Neural cell (in vitro differentiated cells): ENCODE results near the gene GDPD5. TPM values are rescaled to one million over a fixed set of nuclear protein-coding genes. Genes with fewer than 3 reads are reported as not detected.

Experiments
- H2AFZ ChIP-seq: fragments of 200-600, 300-800 bp; sonication (generic), shearing (Covaris generic); 2 replicates; pipeline ENCODE4 v1.6.0; 2014; ENCODE audit warnings: low read depth, mild to moderate bottlenecking, antibody characterized with exemption, low read length, moderate library complexity
- H3F3A ChIP-seq: fragments of 200-600 bp; shearing (Covaris generic); 2 replicates; pipeline ENCODE4 v1.6.1; 2016; ENCODE audit warnings: mild to moderate bottlenecking, moderate library complexity, mixed read lengths, antibody characterized with exemption, low read length; ENCODE audit not compliant: insufficient read depth, poor library complexity, severe bottlenecking
- H3K27ac ChIP-seq: fragments of 200-600, 300-800 bp; sonication (generic), shearing (Covaris generic); 2 replicates; pipeline ENCODE4 v1.5.1; 2014; ENCODE audit warnings: mild to moderate bottlenecking, low read length, moderate library complexity
- H3K27me3 ChIP-seq: fragments of 300-800, 200-600 bp; sonication (generic), shearing (Covaris generic); 2 replicates; pipeline ENCODE4 v1.6.0; 2014; ENCODE audit warnings: mild to moderate bottlenecking, low read depth, low read length, moderate library complexity; ENCODE audit not compliant: insufficient read depth
- H3K36me3 ChIP-seq: fragments of 300-800, 200-600 bp; sonication (generic), shearing (Covaris generic); 2 replicates; pipeline ENCODE4 v1.5.1; 2014; ENCODE audit warnings: mild to moderate bottlenecking, antibody characterized with exemption, low read length, moderate library complexity; ENCODE audit not compliant: insufficient read depth
- H3K4me2 ChIP-seq: fragments of 300-800, 200-600 bp; sonication (generic), shearing (Covaris generic); 2 replicates; pipeline ENCODE4 v1.6.0; 2014; ENCODE audit warnings: mild to moderate bottlenecking, low read length
- H3K4me3 ChIP-seq: fragments of 300-800, 200-600 bp; sonication (generic), shearing (Covaris generic); 2 replicates; pipeline ENCODE4 v1.5.1; 2014; ENCODE audit warnings: mild to moderate bottlenecking, low read length, moderate library complexity
- H3K79me2 ChIP-seq: fragments of 200-600 bp; shearing (Covaris generic); replicated peaks from 2 replicates; pipeline ENCODE4 v1.6.0; 2014; ENCODE audit warnings: mild to moderate bottlenecking, low read length, moderate library complexity; ENCODE audit not compliant: insufficient read depth
- H3K9ac ChIP-seq: fragments of 300-800, 200-600 bp; sonication (generic), shearing (Covaris generic); 2 replicates; pipeline ENCODE4 v1.6.1; 2016; ENCODE audit warnings: mild to moderate bottlenecking, low read length, mixed read lengths
- H3K9me2 ChIP-seq: fragments of 200-600 bp; shearing (Covaris generic); 2 replicates; pipeline ENCODE4 v1.6.1; 2016; ENCODE audit warnings: mild to moderate bottlenecking, low read length, mixed read lengths; ENCODE audit not compliant: insufficient read depth
- H3K9me3 ChIP-seq: fragments of 200-600, 300-800 bp; sonication (generic), shearing (Covaris generic); 2 replicates; pipeline ENCODE4 v1.6.1; 2016; ENCODE audit warnings: mild to moderate bottlenecking, mixed run types, low read length, moderate library complexity, mixed read lengths
- H4K20me1 ChIP-seq: fragments of 200-600 bp; shearing (Covaris generic); 2 replicates; pipeline ENCODE4 v1.6.1; 2016; ENCODE audit warnings: mild to moderate bottlenecking, mixed run types; ENCODE audit not compliant: insufficient read depth
- CTCF ChIP-seq: fragments of 450-650 bp; IDR thresholded peaks from 2 replicates; pipeline ENCODE4 v1.5.1; 2014; ENCODE audit warnings: antibody characterized with exemption, mild to moderate bottlenecking, moderate library complexity; ENCODE audit not compliant: poor library complexity, severe bottlenecking
- EP300 ChIP-seq: fragments of 450-650 bp; conservative IDR thresholded peaks from 2 replicates; pipeline ENCODE4 v1.6.1; 2014; ENCODE audit warnings: antibody characterized with exemption, mild to moderate bottlenecking, moderate library complexity; ENCODE audit not compliant: poor library complexity, severe bottlenecking
- EZH2 ChIP-seq: fragments of 200-600, 300-800 bp; shearing (Covaris generic), sonication (generic); IDR thresholded peaks from 2 replicates; pipeline ENCODE4 v1.6.1; 2014; ENCODE audit warnings: antibody characterized with exemption, low read length, borderline replicate concordance, mild to moderate bottlenecking; ENCODE audit not compliant: insufficient read depth, poor library complexity, severe bottlenecking
- MXI1 ChIP-seq: fragments of 450-650 bp; conservative IDR thresholded peaks from 2 replicates; pipeline ENCODE4 v1.6.1; 2014; ENCODE audit warnings: antibody characterized with exemption, mild to moderate bottlenecking; ENCODE audit not compliant: poor library complexity, severe bottlenecking
- POLR2AphosphoS5 ChIP-seq: IDR thresholded peaks from 2 replicates; pipeline ENCODE4 v1.6.1; 2012
- RAD21 ChIP-seq: fragments of 450-650 bp; conservative IDR thresholded peaks from 2 replicates; pipeline ENCODE4 v1.6.1; 2014; ENCODE audit warnings: antibody characterized with exemption, mild to moderate bottlenecking, moderate library complexity
- REST ChIP-seq: IDR thresholded peaks from 2 replicates; pipeline ENCODE4 v1.6.1; 2012; ENCODE audit warnings: borderline replicate concordance
- SMC3 ChIP-seq: fragments of 450-650 bp; conservative IDR thresholded peaks from 2 replicates; pipeline ENCODE4 v1.6.1; 2014; ENCODE audit warnings: antibody characterized with exemption, mild to moderate bottlenecking, moderate library complexity; ENCODE audit not compliant: poor library complexity
- TAF1 ChIP-seq: IDR thresholded peaks from 2 replicates; pipeline ENCODE4 v1.6.1; 2012; ENCODE audit warnings: low read depth
- polyA plus RNA-seq: library from polyadenylated mRNA; depleted of rRNA; stranded (reverse); fragments of >200 nt; gene quantifications from 2 replicates; pipeline ENCODE4 v1.2.3, GENCODE V29; 2014

Gene GDPD5
- polyA plus RNA-seq, 1 donor from 2014 or later: 19.2 TPM

GRCh38 chr11:75535071-75535470, 9.3 kb upstream of the GDPD5 start:
- no peaks in the 10 kb centered on the region for H4K20me1 ChIP-seq
- no peak for TF ChIP-seq CTCF
- TF ChIP-seq TAF1: no peak
- TF ChIP-seq MXI1: no peak
- TF ChIP-seq REST: no peak
- no peak for TF ChIP-seq POLR2AphosphoS5
- no peak for TF ChIP-seq EZH2
- TF ChIP-seq SMC3: no peak
- no peak for TF ChIP-seq EP300
- no peak for TF ChIP-seq RAD21
- H3K4me2 ChIP-seq: no peak overlapping the region

GRCh38 chr11:75534259-75535069, 8.7 kb upstream of the GDPD5 start:
- H3K4me2 ChIP-seq: no peak overlapping the region
- H3K27ac ChIP-seq: peak overlapping the region; percentile 70
- no peaks in the 10 kb centered on the region for H3K36me3 ChIP-seq
- no peaks in the 10 kb centered on the region for H3K9me2 ChIP-seq
- no peaks in the 10 kb centered on the region for H3K27me3 ChIP-seq
- H3K4me3 ChIP-seq: peak overlapping the region; percentile 35
- H3K9me3 ChIP-seq: no peaks in the 10 kb centered on the region
- peaks cover 6% of the 10 kb centered on the region for H3F3A ChIP-seq
- H3K9ac ChIP-seq: peak overlapping the region; percentile 27
- TF ChIP-seq EP300 (no peak), SMC3 (no peak), RAD21 (no peak), POLR2AphosphoS5 (no peak), CTCF (no peak), MXI1 (no peak), TAF1 (no peak), EZH2 (no peak), REST (no peak)
- H3K79me2 ChIP-seq: no peaks in the 10 kb centered on the region
- H2AFZ ChIP-seq: peak overlapping the region; percentile 16
- no peaks in the 10 kb centered on the region for H4K20me1 ChIP-seq

More at GRCh38 chr11:75535071-75535470, 9.3 kb upstream of the GDPD5 start:
- Histone ChIP-seq H3K9me3 (no peaks in the 10 kb centered on the region), H3F3A (peaks cover 6% of the 10 kb centered on the region), H3K36me3 (no peaks in the 10 kb centered on the region), H3K27ac (peak overlapping the region; percentile 70), H2AFZ (no peak overlapping the region), H3K9me2 (no peaks in the 10 kb centered on the region), H3K4me3 (no peak overlapping the region), H3K9ac (no peak overlapping the region), H3K79me2 (no peaks in the 10 kb centered on the region), H3K27me3 (no peaks in the 10 kb centered on the region)
